Common myeloid progenitor, CD34-positive (primary cell): Measurements from ENCODE around the gene TMC1.
"Not testable (repeated sequence)": the region's sequence is repeated elsewhere in the genome, so short reads cannot be mapped to it uniquely, and the experiment has no call there.

ENCODE experiments used
- CTCF ChIA-PET: fragments of 350-600 bp; sonication (Branson Sonifier 250); formaldehyde crosslinking; loops from one replicate; lab custom pipeline; 2021; ENCODE audit warnings: antibody characterized with exemption; lab: Charles Lee
- POLR2A ChIA-PET: fragments of 350-600 bp; sonication (Branson Sonifier 250); formaldehyde crosslinking; loops from one replicate; lab custom pipeline; 2021; ENCODE audit warnings: antibody characterized with exemption; lab: Charles Lee
- DNase-seq, 3 donors: peaks; one replicate each; pipeline versions ENCODE4 v3.0.0 to v3.0.0-alpha.2; 2013
- H3K27ac ChIP-seq, 2 experiments: 1 replicate in 1 of 2; 2 replicates in 1 of 2; pipeline ENCODE4 v1.7.0; 2013; ENCODE audit warnings: inconsistent platforms in 2 of 2, low read length in 2 of 2, mild to moderate bottlenecking in 2 of 2, low read depth in 1 of 2, moderate library complexity in 1 of 2; ENCODE audit not compliant: severe bottlenecking in 2 of 2, insufficient read depth in 1 of 2, poor library complexity in 1 of 2
- H3K27me3 ChIP-seq, 5 experiments: replicated peaks in 2 of 5; 1 replicate in 3 of 5; 2 replicates in 2 of 5; pipeline versions ENCODE4 v1.6.1 to v1.7.0; 2013; ENCODE audit warnings: low read length in 4 of 5, mild to moderate bottlenecking in 2 of 5, moderate library complexity in 2 of 5, inconsistent platforms in 1 of 5; ENCODE audit not compliant: insufficient read depth in 5 of 5, control insufficient read depth in 4 of 5
- H3K36me3 ChIP-seq, 4 experiments: 1 replicate in 2 of 4; 2 replicates in 2 of 4; pipeline versions ENCODE4 v1.6.1 to v1.7.0; 2013; ENCODE audit warnings: low read length in 3 of 4, control low read depth in 1 of 4, mild to moderate bottlenecking in 1 of 4; ENCODE audit not compliant: control insufficient read depth in 4 of 4, insufficient read depth in 4 of 4
- H3K4me1 ChIP-seq, 4 experiments: 1 replicate in 3 of 4; 2 replicates in 1 of 4; pipeline versions ENCODE4 v1.6.1 to v1.7.1; 2013; ENCODE audit warnings: low read length in 3 of 4, mild to moderate bottlenecking in 3 of 4, control low read depth in 1 of 4, inconsistent platforms in 1 of 4, moderate library complexity in 1 of 4; ENCODE audit not compliant: control insufficient read depth in 4 of 4, insufficient read depth in 4 of 4; ENCODE audit errors: control extremely low read depth in 1 of 4
- H3K4me3 ChIP-seq, 7 experiments: 1 replicate in 4 of 7; 2 replicates in 3 of 7; pipeline versions ENCODE4 v1.5.1 to v1.7.0; 2013; ENCODE audit warnings: mild to moderate bottlenecking in 7 of 7, low read length in 6 of 7, moderate library complexity in 6 of 7, inconsistent platforms in 2 of 7, low read depth in 2 of 7, control low read depth in 1 of 7; ENCODE audit not compliant: insufficient read depth in 4 of 7, control insufficient read depth in 1 of 7; ENCODE audit errors: extremely low read depth in 1 of 7
- H3K9me3 ChIP-seq, 5 experiments: 1 replicate in 4 of 5; 2 replicates in 1 of 5; pipeline versions ENCODE4 v1.6.1 to v1.7.1; 2013; ENCODE audit warnings: low read length in 4 of 5, mild to moderate bottlenecking in 2 of 5, inconsistent platforms in 1 of 5, low read depth in 1 of 5, moderate library complexity in 1 of 5; ENCODE audit not compliant: control insufficient read depth in 4 of 5, insufficient read depth in 2 of 5; ENCODE audit errors: control extremely low read depth in 1 of 5
- WGBS: methylation state at CpG from one replicate; pipeline ENCODE4 v1.1.5; 2013; ENCODE audit not compliant: insufficient coverage; 5-methylcytosine and 5-hydroxymethylcytosine counted together

The TMC1 gene

DNA sequence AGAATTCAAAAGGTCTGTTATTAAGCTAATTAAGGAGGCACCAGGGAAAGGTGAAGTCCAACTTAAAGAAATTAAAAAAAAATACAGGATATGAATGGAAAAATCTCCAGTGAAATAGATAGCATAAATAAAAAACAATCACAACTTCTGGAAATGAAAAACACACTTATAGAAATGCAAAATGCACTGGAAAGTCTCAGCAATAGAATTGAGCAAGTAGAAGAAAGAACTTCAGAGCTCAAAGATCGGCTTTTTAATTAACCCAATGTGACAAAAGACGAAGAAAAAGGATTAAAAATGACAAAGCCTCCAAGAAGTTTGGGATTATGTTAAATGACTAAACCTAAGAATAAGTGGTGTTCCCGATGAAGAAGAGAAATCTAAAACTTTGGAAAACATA lies 323.6 kb downstream of the TMC1 start:
- CTCF ChIA-PET: interaction anchor here (0.6 to 1.1 kb wide), 2 partner anchors 13 to 20 kb away, joined by 3 to 4 read pairs; no protein-coding TSS in a partner anchor

DNA sequence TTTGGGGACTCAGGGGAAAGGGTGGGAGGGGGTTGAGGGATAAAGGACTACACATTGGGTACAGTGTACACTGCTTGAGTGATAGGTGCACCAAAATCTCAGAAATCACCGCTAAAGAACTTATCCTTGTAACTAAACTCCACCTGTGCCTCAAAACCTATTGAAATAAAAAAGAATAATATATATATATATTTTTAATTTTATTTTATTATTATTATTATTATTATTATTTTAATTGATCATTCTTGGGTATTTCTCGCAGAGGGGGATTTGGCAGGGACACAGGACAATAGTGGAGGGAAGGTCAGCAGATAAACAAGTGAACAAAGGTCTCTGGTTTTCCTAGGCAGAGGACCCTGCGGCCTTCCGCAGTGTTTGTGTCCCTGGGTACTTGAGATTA lies 328.8 kb downstream of the TMC1 start:
- H3K27ac ChIP-seq, H3K27me3 ChIP-seq, DNase-seq, H3K4me1 ChIP-seq, H3K4me3 ChIP-seq, H3K36me3 ChIP-seq, POLR2A ChIA-PET, CTCF ChIA-PET: not testable (repeated sequence)
- H3K9me3 ChIP-seq: peaks cover 0 to 11% (median 0%) of the 10 kb centered on the region in 5 experiments
- WGBS: no CpG with 5 or more reads among the region's 4 CpGs

More for the DNA sequence above, 323.6 kb downstream of the TMC1 start:
- POLR2A ChIA-PET, H3K27me3 ChIP-seq, H3K27ac ChIP-seq, H3K4me3 ChIP-seq, H3K36me3 ChIP-seq, H3K4me1 ChIP-seq, DNase-seq: not testable (repeated sequence)
- peaks cover 0 to 16% (median 4%) of the 10 kb centered on the region in 5 experiments for H3K9me3 ChIP-seq
- 100% methylated on average over 1 of the region's 3 CpGs for WGBS

DNA sequence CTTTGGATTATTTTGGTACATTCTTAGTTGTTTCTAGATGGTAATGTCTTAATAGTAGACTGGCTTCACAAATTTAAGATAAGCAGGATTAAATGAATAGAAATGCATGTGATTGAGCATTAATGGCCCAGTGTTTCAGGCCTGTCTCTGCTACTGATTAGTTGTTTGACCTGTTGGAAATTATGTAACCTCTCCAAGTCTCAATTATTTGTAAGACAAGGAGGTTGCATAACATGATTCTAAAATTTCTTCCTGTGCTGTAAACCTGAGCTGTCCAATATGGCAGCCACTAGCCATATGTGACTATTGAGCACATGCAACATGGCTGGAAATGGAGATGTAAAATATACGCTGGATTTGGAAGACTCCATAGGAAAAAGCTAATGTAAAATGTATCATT lies 333.9 kb downstream of the TMC1 start:
- ChIA-PET CTCF (interaction anchor here (1.2 to 7.7 kb wide), 4 partner anchors 9 to 252 kb away, joined by 3 to 86 read pairs (median 8); no protein-coding TSS in a partner anchor), POLR2A (no interaction called here)
- WGBS: no CpG with 5 or more reads among the region's 1 CpG
- Histone ChIP-seq H3K4me1 (peaks cover 0 to 4% (median 2%) of the 10 kb centered on the region in 4 experiments), H3K9me3 (no peaks in the 10 kb centered on the region), H3K4me3 (no peak overlapping the region), H3K27ac (no peak overlapping the region), H3K27me3 (no peaks in the 10 kb centered on the region), H3K36me3 (no peaks in the 10 kb centered on the region)
- DNase-seq: no peak

DNA sequence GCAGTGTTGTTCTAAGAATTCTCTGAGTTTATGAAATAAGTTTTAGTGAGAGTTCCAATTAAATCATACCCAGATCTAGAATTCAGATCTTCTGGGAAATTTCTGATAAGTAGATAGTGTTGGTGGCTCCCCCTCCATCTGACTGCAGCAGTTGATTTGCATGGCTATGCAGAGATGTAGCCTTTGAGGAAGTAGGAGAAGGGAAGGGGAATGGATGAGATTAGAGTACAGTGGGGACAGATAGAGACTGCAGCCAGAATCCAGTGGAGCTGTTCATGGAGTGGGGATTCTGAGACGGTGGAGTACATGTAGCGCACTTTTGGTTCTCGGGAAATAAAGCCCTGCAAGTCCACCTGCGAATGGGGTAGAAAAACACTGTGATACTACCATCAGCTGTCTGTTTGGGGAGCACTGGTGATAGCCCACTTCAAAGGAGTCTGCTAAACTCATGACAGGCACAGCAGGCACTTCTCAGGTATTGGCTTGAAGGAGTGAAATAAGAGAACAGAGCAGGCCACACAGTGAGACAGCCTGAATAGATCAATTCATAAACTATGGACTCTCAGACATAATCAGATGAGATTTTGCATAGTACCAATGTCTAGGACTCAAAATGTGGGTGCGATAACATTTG lies 334.6 kb downstream of the TMC1 start:
- Histone ChIP-seq H3K36me3 (no peaks in the 10 kb centered on the region), H3K27ac (no peak overlapping the region), H3K4me3 (no peak overlapping the region), H3K9me3 (no peaks in the 10 kb centered on the region), H3K4me1 (peaks cover 0 to 4% (median 2%) of the 10 kb centered on the region in 4 experiments), H3K27me3 (no peaks in the 10 kb centered on the region)
- 100% methylated on average over 4 of the region's 5 CpGs for WGBS
- no peak for DNase-seq
- POLR2A ChIA-PET: no interaction called here
- CTCF ChIA-PET: interaction anchor here (0.6 to 7.7 kb wide), 11 partner anchors 9 to 327 kb away, joined by 3 to 86 read pairs (median 5); no protein-coding TSS in a partner anchor

DNA sequence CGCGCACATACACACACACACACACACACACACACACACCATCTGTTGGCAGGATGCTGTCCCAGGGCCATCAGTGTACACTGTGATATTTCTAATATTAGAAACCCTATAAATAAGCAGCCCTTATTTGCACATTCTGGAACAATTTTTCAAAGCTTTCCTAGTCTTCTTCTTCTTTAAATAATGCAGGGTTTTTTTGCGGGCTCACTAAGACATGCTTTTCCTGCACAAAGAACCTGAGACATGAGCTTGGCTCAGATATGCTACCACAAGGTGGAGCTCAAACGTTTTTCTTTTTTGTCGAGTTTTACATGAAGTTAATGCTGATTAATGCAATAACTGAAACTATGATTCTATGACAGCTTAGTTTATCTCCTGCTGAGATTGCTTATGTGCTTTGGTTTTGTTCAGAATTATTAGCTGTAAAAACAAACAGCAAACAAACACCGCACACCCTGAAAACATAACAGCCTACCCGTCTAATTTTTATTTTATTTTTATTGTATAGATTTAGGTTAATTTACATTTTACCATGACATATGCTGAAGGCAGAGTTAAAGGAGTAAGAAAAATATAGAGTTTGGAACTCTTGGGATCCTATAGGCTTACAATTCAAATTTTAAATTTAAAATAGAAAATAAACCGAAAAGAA lies 335.7 kb downstream of the TMC1 start:
- 0% methylated on average over 1 of the region's 8 CpGs for WGBS
- Histone ChIP-seq H3K27ac (no peak overlapping the region), H3K27me3 (no peaks in the 10 kb centered on the region), H3K9me3 (no peaks in the 10 kb centered on the region), H3K36me3 (no peaks in the 10 kb centered on the region), H3K4me1 (peaks cover 0 to 4% (median 2%) of the 10 kb centered on the region in 4 experiments), H3K4me3 (no peak overlapping the region)
- peak; percentile 72 to 86 (median 80) for DNase-seq
- CTCF ChIA-PET: interaction anchor here (0.6 to 7.7 kb wide), 29 partner anchors 9 to 576 kb away, joined by 3 to 86 read pairs (median 4); no protein-coding TSS in a partner anchor
- POLR2A ChIA-PET: no interaction called here

DNA sequence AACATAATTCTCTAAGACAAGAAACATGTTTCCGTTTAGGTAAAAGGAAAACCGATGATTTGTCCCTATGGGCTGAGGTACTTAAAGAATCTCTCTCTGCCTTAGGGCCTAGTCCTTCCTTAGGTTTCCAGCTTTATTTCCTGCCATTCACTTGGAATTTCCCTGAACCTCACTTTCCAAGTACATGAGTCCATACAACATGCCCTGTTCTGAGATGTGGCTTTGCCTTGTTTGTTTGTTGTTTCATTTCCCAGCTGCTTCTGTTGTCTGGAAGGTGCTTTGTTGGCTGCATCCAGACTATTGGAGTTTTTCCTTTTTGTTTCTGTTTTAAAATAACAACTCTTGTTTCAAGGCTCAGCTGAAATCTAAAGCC lies 336.2 kb downstream of the TMC1 start:
- no peak overlapping the region for H3K4me3 ChIP-seq
- no peak overlapping the region for H3K27ac ChIP-seq
- H3K27me3 ChIP-seq: no peaks in the 10 kb centered on the region
- DNase-seq: no peak
- WGBS: 100% methylated on average over 2 of the region's 2 CpGs
- no peaks in the 10 kb centered on the region for H3K36me3 ChIP-seq
- ChIA-PET CTCF (interaction anchor here (0.8 to 7.7 kb wide), 28 partner anchors 8 to 577 kb away, joined by 3 to 86 read pairs (median 4); no protein-coding TSS in a partner anchor), POLR2A (no interaction called here)
- H3K9me3 ChIP-seq: no peaks in the 10 kb centered on the region
- H3K4me1 ChIP-seq: peaks cover 0 to 4% (median 2%) of the 10 kb centered on the region in 4 experiments
